ENCODE results near the gene XXYLT1. TPM values are rescaled to one million over a fixed set of nuclear protein-coding genes. Genes with fewer than 3 reads are reported as not detected.

XXYLT1 gene
- total and polyA plus RNA-seq, 2 of the 8 experiments (the other 6 are each of a cell fraction or from before 2014, with no cell fraction given): 18.9 to 23.8 TPM

DNA sequence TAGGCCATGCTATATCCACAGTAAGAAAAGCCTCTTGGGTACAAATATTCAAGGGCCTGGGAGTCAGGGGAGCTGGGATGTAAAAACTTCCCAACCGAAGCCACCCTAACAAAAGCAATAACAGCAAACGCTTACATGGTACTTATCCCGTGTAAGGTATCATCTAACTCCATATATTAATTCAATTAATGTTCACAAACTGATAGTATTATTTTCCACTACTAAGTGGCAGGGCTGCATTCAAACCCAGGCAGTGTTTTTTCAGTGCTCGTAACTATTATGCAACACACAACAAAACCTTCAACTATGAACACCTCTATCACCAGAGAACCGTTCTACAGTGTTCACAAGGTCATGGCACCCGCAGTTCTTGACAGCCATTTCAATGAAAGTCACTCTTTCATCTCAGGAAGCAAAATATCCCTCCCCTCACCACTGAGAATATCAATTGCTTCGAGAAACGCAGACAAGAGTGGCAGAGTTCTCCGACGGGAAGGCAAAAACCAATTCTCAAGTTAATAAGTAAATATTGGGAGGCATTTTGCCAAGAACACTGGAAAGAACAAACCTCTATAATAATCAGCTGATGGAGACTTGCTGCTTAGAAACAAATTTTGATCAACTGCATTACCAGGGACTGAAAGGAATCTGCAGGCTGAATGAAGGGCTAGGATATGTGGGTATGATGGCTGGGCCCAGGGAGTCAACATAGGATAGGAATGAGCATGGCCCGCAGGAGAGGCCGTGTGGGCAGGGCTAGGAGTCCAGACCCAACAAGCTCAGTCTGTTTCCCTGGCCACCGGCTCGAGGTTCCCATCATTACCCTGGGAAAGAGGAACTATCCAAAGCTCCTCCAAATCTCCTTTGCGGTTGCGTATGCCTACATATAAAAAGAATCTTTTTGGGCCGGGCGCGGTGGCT, 72.3 kb downstream of the XXYLT1 start:
- CTCF ChIA-PET (ENCODE audit: partially characterized antibody): interaction anchor here (0.7 to 1.2 kb wide), 5 partner anchors 23 to 62 kb away, joined by 3 to 5 read pairs (median 3); no protein-coding TSS in a partner anchor
- FAIRE-seq: no peak
- no peak overlapping the region for H3K4ac ChIP-seq (replicated peaks; ENCODE audit: insufficient read length, low read depth, low read length)

More for the DNA sequence above, 72.3 kb downstream of the XXYLT1 start:
- Histone ChIP-seq H3K4me3 (ENCODE audit: extremely low read depth in 1 of 4, insufficient read depth in 2 of 4, low read depth in 3 of 4, low read length in 4 of 4) (no peak overlapping the region), H3K36me3 (ENCODE audit: control insufficient read depth in 2 of 4, insufficient read depth in 4 of 4, low read length in 3 of 4) (no peaks in the 10 kb centered on the region), H3K9ac (replicated peaks in 1 of 4; ENCODE audit: extremely low read depth in 1 of 4, low read depth in 3 of 4, low read length in 3 of 4) (no peak overlapping the region), H4K5ac (ENCODE audit: insufficient read length, low read depth, low read length) (no peak overlapping the region), H4K8ac (ENCODE audit: extremely low read depth, insufficient read depth, low read length) (no peak overlapping the region), H2AK5ac (ENCODE audit: low read depth, low read length) (no peak overlapping the region), H3K9me3 (ENCODE audit: insufficient read depth in 2 of 2, low read depth in 1 of 2, low read length in 1 of 2) (no peaks in the 10 kb centered on the region), H3K14ac (ENCODE audit: insufficient read length) (no peak overlapping the region), H3K4me1 (replicated peaks in 1 of 4; ENCODE audit: control insufficient read depth in 3 of 4, insufficient read depth in 4 of 4, low read length in 3 of 4) (peaks cover 9 to 19% (median 10%) of the 10 kb centered on the region in 4 experiments), H2AFZ (ENCODE audit: low read length) (no peak overlapping the region), H3K4me2 (ENCODE audit: insufficient read depth in 1 of 2, low read depth in 2 of 2, low read length in 2 of 2) (no peak overlapping the region), H4K20me1 (replicated peaks in 1 of 2; ENCODE audit: control insufficient read depth in 1 of 2, insufficient read depth in 2 of 2, low read length in 2 of 2) (peaks cover 4% of the 10 kb centered on the region in 2 experiments), H2BK120ac (replicated peaks; ENCODE audit: low read depth, low read length) (no peak overlapping the region), H3K27ac (ENCODE audit: low read depth, low read length) (no peak overlapping the region), H3K56ac (replicated peaks; ENCODE audit: insufficient read length, low read depth, low read length) (no peak overlapping the region), H2BK12ac (ENCODE audit: low read depth, low read length) (no peak overlapping the region), H3K79me2 (ENCODE audit: control insufficient read depth in 1 of 2, insufficient read depth in 2 of 2, low read length in 2 of 2) (peaks cover 0 to 54% of the 10 kb centered on the region in 2 experiments; a peak in 3 of 4 replicates), H2BK15ac (ENCODE audit: low read length) (no peak overlapping the region), H4K91ac (replicated peaks; ENCODE audit: insufficient read length, low read length) (no peak overlapping the region), H3K18ac (ENCODE audit: extremely low read depth, low read length) (no peak overlapping the region), H2BK20ac (ENCODE audit: low read length) (0 out of 2 replicates have a peak overlapping the region, but pooled peaks have one; percentile 48), H3K27me3 (replicated peaks in 1 of 4; ENCODE audit: control insufficient read depth in 3 of 4, extremely low read depth in 1 of 4, insufficient read depth in 3 of 4, low read length in 3 of 4) (no peaks in the 10 kb centered on the region), H3K23ac (ENCODE audit: insufficient read length) (no peak overlapping the region), H2BK5ac (ENCODE audit: low read depth, low read length) (no peak overlapping the region), H3K23me2 (ENCODE audit: low read depth, low read length) (no peaks in the 10 kb centered on the region), H3K79me1 (ENCODE audit: low read depth, low read length) (peaks cover 8% of the 10 kb centered on the region)
- POLR2A ChIA-PET (ENCODE audit: partially characterized antibody): interaction anchor here (1.0 kb wide), 1 partner anchor 9 kb away, joined by 3 read pairs; no protein-coding TSS in a partner anchor
- DNase-seq (ENCODE audit: low read depth in 1 of 2, low spot score in 2 of 2): no peak
- no peak for TF ChIP-seq CHD2 (IDR thresholded peaks at IDR 0.05; ENCODE audit: low read length)
- WGBS, 2 experiments (ENCODE audit: extremely low coverage in 1 of 2, insufficient coverage in 1 of 2, insufficient read length in 1 of 2, insufficient replicate concordance in 2 of 2, low coverage in 1 of 2, low lambda C conversion rate in 2 of 2, missing lambda C conversion rate in 1 of 2): 96% methylated on average over 19 of the region's 19 CpGs; no CpG with 5 or more reads in 1 of the 2 experiments
